Measurements from ENCODE around the gene AHDC1.

DNA sequence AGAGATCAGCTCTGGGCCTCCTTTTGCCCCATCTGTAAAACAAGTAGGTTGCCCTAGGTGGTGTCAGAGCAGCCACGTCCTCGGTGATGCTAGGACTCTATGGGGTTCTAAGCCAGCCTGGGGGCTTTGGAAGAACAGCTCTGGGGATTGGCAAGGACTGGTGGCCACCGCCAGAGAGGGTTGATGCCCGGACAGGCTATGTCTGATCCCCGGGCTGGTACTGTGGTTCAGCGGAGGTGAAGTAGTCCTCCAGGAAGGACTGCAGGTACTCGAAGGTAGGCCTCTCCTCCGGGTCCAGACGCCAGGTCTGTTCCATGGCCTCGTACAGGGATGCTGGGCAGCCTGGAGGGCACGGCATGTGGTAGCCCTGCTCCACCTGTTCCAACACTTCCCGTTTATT, 8.8 kb upstream of the AHDC1 start:
- TF ChIP-seq, protein P1, sequence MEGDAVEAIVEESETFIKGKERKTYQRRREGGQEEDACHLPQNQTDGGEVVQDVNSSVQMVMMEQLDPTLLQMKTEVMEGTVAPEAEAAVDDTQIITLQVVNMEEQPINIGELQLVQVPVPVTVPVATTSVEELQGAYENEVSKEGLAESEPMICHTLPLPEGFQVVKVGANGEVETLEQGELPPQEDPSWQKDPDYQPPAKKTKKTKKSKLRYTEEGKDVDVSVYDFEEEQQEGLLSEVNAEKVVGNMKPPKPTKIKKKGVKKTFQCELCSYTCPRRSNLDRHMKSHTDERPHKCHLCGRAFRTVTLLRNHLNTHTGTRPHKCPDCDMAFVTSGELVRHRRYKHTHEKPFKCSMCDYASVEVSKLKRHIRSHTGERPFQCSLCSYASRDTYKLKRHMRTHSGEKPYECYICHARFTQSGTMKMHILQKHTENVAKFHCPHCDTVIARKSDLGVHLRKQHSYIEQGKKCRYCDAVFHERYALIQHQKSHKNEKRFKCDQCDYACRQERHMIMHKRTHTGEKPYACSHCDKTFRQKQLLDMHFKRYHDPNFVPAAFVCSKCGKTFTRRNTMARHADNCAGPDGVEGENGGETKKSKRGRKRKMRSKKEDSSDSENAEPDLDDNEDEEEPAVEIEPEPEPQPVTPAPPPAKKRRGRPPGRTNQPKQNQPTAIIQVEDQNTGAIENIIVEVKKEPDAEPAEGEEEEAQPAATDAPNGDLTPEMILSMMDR (IDR thresholded peaks at IDR 0.05): no peak
- TF ChIP-seq POLR2A (IDR thresholded peaks at IDR 0.05): no peak
